ENCODE measurements around the gene LAMC2. TPM values are rescaled to one million over a fixed set of nuclear protein-coding genes. Genes with fewer than 3 reads are reported as not detected.
"Not testable (repeated sequence)": the region's sequence is repeated elsewhere in the genome, so short reads cannot be mapped to it uniquely, and the experiment has no call there.

The LAMC2 gene
- total RNA-seq, 2 donors from 2014 or later: not detected

DNA sequence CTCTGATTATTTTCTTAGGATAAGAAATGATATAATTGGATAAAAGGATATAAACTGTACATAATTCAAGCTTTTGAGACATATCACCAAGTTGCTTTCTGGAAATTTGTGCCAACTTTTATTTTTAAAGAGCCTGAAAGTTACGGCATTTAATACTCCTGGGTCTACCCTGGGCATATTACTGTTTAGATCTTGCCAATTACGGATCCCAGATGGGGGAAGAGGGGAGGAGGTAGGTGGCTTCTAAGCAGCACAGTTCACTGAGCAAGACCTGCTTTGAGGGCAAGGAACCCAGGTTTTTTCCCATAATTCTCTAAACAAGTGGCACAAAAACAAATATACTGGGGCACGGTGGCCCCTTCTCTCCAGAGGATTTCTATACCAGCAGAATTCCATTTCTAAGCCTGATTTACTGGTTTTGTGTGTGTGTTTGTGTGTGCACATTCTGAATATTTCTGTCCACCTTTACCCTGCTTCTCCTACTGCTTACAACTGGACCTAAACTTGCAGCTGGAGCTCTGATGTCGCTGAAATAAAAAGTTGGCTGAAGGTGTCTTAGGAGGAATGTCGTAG, 76.7 kb downstream of the LAMC2 start:
- no peak for ATAC-seq
- H3K36me3 Mint-ChIP-seq: no peaks in the 10 kb centered on the region
- no peak for DNase-seq (ENCODE audit: low spot score in 2 of 2)
- no peaks in the 10 kb centered on the region for H3K9me3 Mint-ChIP-seq
- no peak overlapping the region for H3K27ac Mint-ChIP-seq

- ATAC-seq (no peak), DNase-seq (ENCODE audit: low spot score in 2 of 2) (no peak)
- Mint-ChIP-seq H3K9me3 (no peaks in the 10 kb centered on the region), H3K36me3 (no peaks in the 10 kb centered on the region), H3K27ac (no peak overlapping the region)
Measured at GRCh38 chr1:183263886-183264602, 78.0 kb downstream of the LAMC2 start.

DNA sequence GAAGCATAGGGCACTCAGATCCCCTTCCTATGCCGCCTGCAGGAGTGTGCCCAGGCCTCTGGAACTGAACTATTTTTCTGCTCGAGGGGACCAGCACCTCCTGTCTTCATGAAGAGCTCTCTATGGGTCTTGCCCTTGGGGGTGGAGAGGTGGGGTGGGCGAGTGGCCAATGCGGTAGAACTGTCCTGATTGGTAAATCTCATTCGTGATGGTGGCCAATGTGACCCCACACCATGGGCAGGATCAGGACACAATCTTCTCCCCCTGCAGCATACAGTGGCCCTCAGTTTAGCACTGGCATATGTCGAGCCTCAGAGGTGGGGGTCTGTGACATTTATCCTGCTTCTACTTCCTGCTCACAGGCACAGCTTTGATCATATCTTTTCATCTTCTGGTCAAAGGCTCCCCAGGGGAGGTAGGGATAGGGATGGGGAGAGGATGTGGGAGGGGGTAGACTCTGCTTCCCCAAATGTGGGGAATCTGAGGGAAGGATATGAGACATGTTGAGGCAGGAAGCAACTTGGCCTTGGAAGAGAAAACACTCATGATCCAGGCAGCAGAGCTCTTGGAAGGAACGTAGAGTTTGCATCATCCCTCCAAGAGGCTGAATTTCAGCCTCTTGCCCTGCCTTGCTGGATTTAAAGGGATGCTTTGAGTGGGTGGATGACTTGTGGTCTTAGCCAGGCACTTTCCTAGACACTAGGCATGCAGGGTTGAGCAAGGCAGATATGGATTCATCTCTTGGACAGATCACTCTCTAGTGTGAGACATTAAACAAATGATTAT, 81.8 kb downstream of the LAMC2 start:
- Mint-ChIP-seq H3K27ac (no peak overlapping the region), H3K36me3 (no peaks in the 10 kb centered on the region), H3K9me3 (no peaks in the 10 kb centered on the region)

GRCh38 chr1:183270541-183271141, 84.6 kb downstream of the LAMC2 start:
- no peak for ATAC-seq

More for the DNA sequence above, 81.8 kb downstream of the LAMC2 start:
- DNase-seq (ENCODE audit: low spot score in 2 of 2) (no peak), ATAC-seq (no peak)

GRCh38 chr1:183272390-183272848, 86.4 kb downstream of the LAMC2 start:
- no peaks in the 10 kb centered on the region for H3K36me3 Mint-ChIP-seq

More at GRCh38 chr1:183270541-183271141, 84.6 kb downstream of the LAMC2 start:
- Mint-ChIP-seq H3K9me3 (no peaks in the 10 kb centered on the region), H3K27ac (no peak overlapping the region), H3K36me3 (no peaks in the 10 kb centered on the region)
- DNase-seq (ENCODE audit: low spot score in 2 of 2): no peak

GRCh38 chr1:183273300-183273699, 87.2 kb downstream of the LAMC2 start:
- H3K36me3 Mint-ChIP-seq: no peaks in the 10 kb centered on the region
- H3K27ac Mint-ChIP-seq: no peak overlapping the region
- ATAC-seq (no peak), DNase-seq (ENCODE audit: low spot score in 2 of 2) (no peak)
- H3K9me3 Mint-ChIP-seq: no peaks in the 10 kb centered on the region

More at GRCh38 chr1:183272390-183272848, 86.4 kb downstream of the LAMC2 start:
- DNase-seq (ENCODE audit: low spot score in 2 of 2): no peak
- ATAC-seq: no peak
- Mint-ChIP-seq H3K9me3 (no peaks in the 10 kb centered on the region), H3K27ac (no peak overlapping the region)

- not testable (repeated sequence) for H3K27ac Mint-ChIP-seq; H3K9me3 Mint-ChIP-seq; ATAC-seq; DNase-seq (ENCODE audit: low spot score in 2 of 2); H3K36me3 Mint-ChIP-seq
Measured at GRCh38 chr1:183273984-183274383, 87.9 kb downstream of the LAMC2 start.

- DNase-seq (ENCODE audit: low spot score in 2 of 2): no peak
- Mint-ChIP-seq H3K27ac (no peak overlapping the region), H3K9me3 (no peaks in the 10 kb centered on the region), H3K36me3 (no peaks in the 10 kb centered on the region)
- no peak for ATAC-seq
Measured at GRCh38 chr1:183274836-183275235, 88.8 kb downstream of the LAMC2 start.

- DNase-seq (ENCODE audit: low spot score in 2 of 2) (no peak), ATAC-seq (no peak)
- H3K27ac Mint-ChIP-seq: no peak overlapping the region
- no peaks in the 10 kb centered on the region for H3K36me3 Mint-ChIP-seq
- H3K9me3 Mint-ChIP-seq: no peaks in the 10 kb centered on the region
Measured at GRCh38 chr1:183275322-183275721, 89.3 kb downstream of the LAMC2 start.

GRCh38 chr1:183276386-183277080, 90.5 kb downstream of the LAMC2 start:
- ATAC-seq (no peak), DNase-seq (ENCODE audit: low spot score in 2 of 2) (no peak)
- H3K9me3 Mint-ChIP-seq: no peaks in the 10 kb centered on the region
- no peaks in the 10 kb centered on the region for H3K36me3 Mint-ChIP-seq
- H3K27ac Mint-ChIP-seq: no peak overlapping the region

GRCh38 chr1:183277821-183278738, 92.0 kb downstream of the LAMC2 start:
- Mint-ChIP-seq H3K27ac (no peak overlapping the region), H3K9me3 (no peaks in the 10 kb centered on the region), H3K36me3 (no peaks in the 10 kb centered on the region)
- ATAC-seq (no peak), DNase-seq (ENCODE audit: low spot score in 2 of 2) (no peak)

- Mint-ChIP-seq H3K9me3 (no peaks in the 10 kb centered on the region), H3K36me3 (no peaks in the 10 kb centered on the region), H3K27ac (no peak overlapping the region)
- DNase-seq (ENCODE audit: low spot score in 2 of 2) (no peak), ATAC-seq (no peak)
Measured at GRCh38 chr1:183278739-183279591, 92.9 kb downstream of the LAMC2 start.

DNA sequence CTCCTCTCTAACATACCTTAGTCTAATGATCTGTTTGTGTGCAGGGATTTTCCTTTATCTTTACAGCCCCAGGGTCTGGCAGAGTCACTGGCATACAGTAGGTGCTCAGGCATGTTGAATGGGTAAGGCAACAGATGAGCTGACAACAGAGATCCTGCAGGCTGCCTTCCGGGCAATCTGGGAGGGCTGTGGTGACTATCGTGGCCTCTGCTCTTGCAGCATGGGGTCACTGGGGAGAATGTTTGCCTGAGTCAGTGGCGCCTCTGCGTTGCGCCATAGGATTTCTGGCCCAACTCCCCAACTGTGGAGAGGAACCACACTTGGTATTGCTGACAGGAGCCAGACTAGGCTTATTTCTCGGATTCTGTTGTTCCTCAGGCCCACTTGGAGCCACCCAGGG, 93.8 kb downstream of the LAMC2 start:
- Mint-ChIP-seq H3K36me3 (no peaks in the 10 kb centered on the region), H3K27ac (no peak overlapping the region), H3K9me3 (no peaks in the 10 kb centered on the region)
- no peak for DNase-seq (ENCODE audit: low spot score in 2 of 2)
- no peak for ATAC-seq

DNA sequence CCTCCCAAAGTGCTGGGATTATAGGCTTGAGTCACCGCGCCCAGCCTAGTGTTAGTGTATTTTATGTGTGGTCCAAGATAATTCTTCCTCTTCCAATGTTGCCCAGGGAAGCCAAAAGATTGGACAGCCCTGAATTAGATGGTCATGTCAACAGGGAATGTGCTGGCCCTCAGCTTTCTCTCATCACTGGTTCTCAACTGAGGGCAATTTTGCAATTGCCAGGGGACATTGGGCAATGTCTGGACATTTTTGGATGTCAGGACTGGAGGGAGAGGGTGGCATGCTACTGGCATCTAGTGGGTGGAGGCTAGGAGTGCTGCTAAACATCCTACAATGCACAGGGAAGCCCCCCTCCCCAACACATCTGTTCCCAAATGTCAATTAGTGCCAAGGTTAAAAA, 95.0 kb downstream of the LAMC2 start:
- Mint-ChIP-seq H3K36me3 (no peaks in the 10 kb centered on the region), H3K9me3 (no peaks in the 10 kb centered on the region), H3K27ac (no peak overlapping the region)
- DNase-seq (ENCODE audit: low spot score in 2 of 2) (no peak), ATAC-seq (no peak)

- DNase-seq (ENCODE audit: low spot score in 2 of 2) (peak; percentile 67 to 79), ATAC-seq (peak; percentile 78 to 80)
- Mint-ChIP-seq H3K9me3 (no peaks in the 10 kb centered on the region), H3K36me3 (no peaks in the 10 kb centered on the region), H3K27ac (no peak overlapping the region)
Measured at GRCh38 chr1:183281553-183282091, 95.6 kb downstream of the LAMC2 start.

Measured in activated naive CD4-positive, alpha-beta T cell treated with anti-CD3 and anti-CD28 coated beads, Interleukin-2, amount 50 U/mL, for 72 hours (primary cell).